Peyer's patch (tissue), 4 donors: ENCODE data around the gene TPSD1. TPM values are rescaled to one million over a fixed set of nuclear protein-coding genes. Genes with fewer than 3 reads are reported as not detected.

Source experiments
- DNase-seq, 3 donors: peaks; one replicate each; pipeline ENCODE4 v3.0.0-alpha.2; 2017 to 2019
- H3K27ac ChIP-seq, 4 donors: fragments of 200-600 bp; sonication (generic); one replicate each; pipeline ENCODE4 v1.5.1; 2016 to 2019
- H3K27me3 ChIP-seq, 2 donors: fragments of 200-600 bp; sonication (generic); one replicate each; pipeline ENCODE4 v1.5.1; 2019
- H3K36me3 ChIP-seq, 3 donors: fragments of 200-600 bp; sonication (generic); one replicate each; pipeline ENCODE4 v1.5.1; 2016 to 2019
- H3K4me1 ChIP-seq, 4 donors: fragments of 200-600 bp; sonication (generic); one replicate each; pipeline ENCODE4 v1.5.1; 2016 to 2019
- H3K4me3 ChIP-seq, 4 donors: fragments of 200-600 bp; sonication (generic); 1 replicate in 3 of 4; 2 replicates in 1 of 4; pipeline ENCODE4 v1.5.1; 2016 to 2019; ENCODE audit warnings: mild to moderate bottlenecking in 1 of 4
- H3K9me3 ChIP-seq, 4 donors: fragments of 200-600 bp; sonication (generic); one replicate each; pipeline ENCODE4 v1.5.1; 2016 to 2019; ENCODE audit warnings: mild to moderate bottlenecking in 1 of 4
- CTCF ChIP-seq, 6 experiments: fragments of 450-650 bp in 4 of 6; fragments of 200-600 bp in 2 of 6; sonication (generic) in 1 of 6; IDR thresholded peaks; one replicate each; pipeline ENCODE4 v1.5.1; 2017 to 2019; ENCODE audit warnings: antibody characterized with exemption in 6 of 6, mild to moderate bottlenecking in 3 of 6, moderate library complexity in 1 of 6
- POLR2A ChIP-seq, 2 donors: fragments of 450-650 bp; IDR thresholded peaks; one replicate each; pipeline ENCODE4 v1.5.1; 2017; ENCODE audit warnings: antibody characterized with exemption in 2 of 2, mild to moderate bottlenecking in 2 of 2, moderate library complexity in 2 of 2
- total RNA-seq, 4 donors: library from RNA; depleted of rRNA; stranded (reverse); fragments of >200 nt; gene quantifications; one replicate each; pipeline ENCODE4 v1.1.0, GENCODE V29; 2016

The TPSD1 gene
- total RNA-seq, 4 donors from 2014 or later, result 10.3 to 61.1 (median 24.1) TPM; not detected in 1

- Histone ChIP-seq H3K27ac (no peak overlapping the region), H3K27me3 (no peaks in the 10 kb centered on the region), H3K36me3 (peaks cover 0 to 22% (median 0%) of the 10 kb centered on the region in 3 donors), H3K9me3 (no peaks in the 10 kb centered on the region), H3K4me3 (no peak overlapping the region), H3K4me1 (no peaks in the 10 kb centered on the region)
- no peak for TF ChIP-seq CTCF (IDR thresholded peaks at IDR 0.05)
- TF ChIP-seq POLR2A (IDR thresholded peaks at IDR 0.05), result no peak
- no peak for DNase-seq
Observed at GRCh38 chr16:1218930-1219611, 36.8 kb upstream of the TPSD1 start.

DNA sequence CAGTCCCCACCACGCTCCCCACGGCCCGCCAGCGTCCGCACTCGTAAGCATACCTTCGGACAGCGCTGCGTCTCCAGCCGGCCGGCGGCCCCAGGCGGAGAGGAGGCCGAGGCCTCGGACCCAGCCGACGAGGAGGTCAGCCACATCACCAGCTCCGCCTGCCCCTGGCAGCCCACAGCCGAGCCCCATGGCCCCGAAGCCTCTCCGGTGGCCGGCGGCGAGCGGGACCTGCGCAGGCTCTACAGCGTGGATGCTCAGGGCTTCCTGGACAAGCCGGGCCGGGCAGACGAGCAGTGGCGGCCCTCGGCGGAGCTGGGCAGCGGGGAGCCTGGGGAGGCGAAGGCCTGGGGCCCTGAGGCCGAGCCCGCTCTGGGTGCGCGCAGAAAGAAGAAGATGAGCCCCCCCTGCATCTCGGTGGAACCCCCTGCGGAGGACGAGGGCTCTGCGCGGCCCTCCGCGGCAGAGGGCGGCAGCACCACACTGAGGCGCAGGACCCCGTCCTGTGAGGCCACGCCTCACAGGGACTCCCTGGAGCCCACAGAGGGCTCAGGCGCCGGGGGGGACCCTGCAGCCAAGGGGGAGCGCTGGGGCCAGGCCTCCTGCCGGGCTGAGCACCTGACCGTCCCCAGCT is 35.7 kb upstream of the TPSD1 start:
- Histone ChIP-seq H3K27ac (no peak overlapping the region), H3K9me3 (no peaks in the 10 kb centered on the region), H3K27me3 (no peaks in the 10 kb centered on the region), H3K4me1 (peaks cover 0 to 3% (median 0%) of the 10 kb centered on the region in 4 donors), H3K4me3 (no peak overlapping the region), H3K36me3 (peaks cover 0 to 13% (median 0%) of the 10 kb centered on the region in 3 donors)
- TF ChIP-seq POLR2A (IDR thresholded peaks at IDR 0.05), result no peak
- no peak for TF ChIP-seq CTCF (IDR thresholded peaks at IDR 0.05)
- DNase-seq, result no peak

- Histone ChIP-seq H3K27ac (no peak overlapping the region), H3K9me3 (no peaks in the 10 kb centered on the region), H3K4me1 (peaks cover 0 to 6% (median 0%) of the 10 kb centered on the region in 4 donors), H3K27me3 (no peaks in the 10 kb centered on the region), H3K4me3 (no peak overlapping the region), H3K36me3 (peaks cover 0 to 7% (median 0%) of the 10 kb centered on the region in 3 donors)
- TF ChIP-seq POLR2A (IDR thresholded peaks at IDR 0.05), result no peak
- TF ChIP-seq CTCF (IDR thresholded peaks at IDR 0.05), result no peak
- DNase-seq, result no peak
Observed at GRCh38 chr16:1220841-1221627, 34.8 kb upstream of the TPSD1 start.

- no peak overlapping the region for H3K27ac ChIP-seq
- peaks cover 0 to 6% (median 0%) of the 10 kb centered on the region in 4 donors for H3K4me1 ChIP-seq
- peaks cover 0 to 7% (median 0%) of the 10 kb centered on the region in 3 donors for H3K36me3 ChIP-seq
- TF ChIP-seq POLR2A (IDR thresholded peaks at IDR 0.05) (no peak), CTCF (IDR thresholded peaks at IDR 0.05) (no peak)
- no peak overlapping the region for H3K4me3 ChIP-seq
- H3K27me3 ChIP-seq, result no peaks in the 10 kb centered on the region
- DNase-seq, result no peak
- no peaks in the 10 kb centered on the region for H3K9me3 ChIP-seq
Observed at GRCh38 chr16:1221628-1222552, 34.0 kb upstream of the TPSD1 start.
